Left ventricle myocardium inferior (tissue), 1 donor: Measurements from ENCODE around the gene FAM120AOS. TPM values are rescaled to one million over a fixed set of nuclear protein-coding genes. Genes with fewer than 3 reads are reported as not detected.

Experiments used
- DNase-seq: peaks from one replicate; pipeline ENCODE4 v3.0.0-alpha.2; 2020
- H3K27ac ChIP-seq: fragments of 200-600 bp; replicated peaks from 2 replicates; pipeline ENCODE4 v1.8.0; 2021
- H3K27me3 ChIP-seq: fragments of 200-600 bp; 2 replicates; pipeline ENCODE4 v1.8.0; 2021; ENCODE audit warnings: low read depth
- H3K36me3 ChIP-seq: fragments of 200-600 bp; 2 replicates; pipeline ENCODE4 v1.8.0; 2021
- H3K4me1 ChIP-seq: fragments of 200-600 bp; 2 replicates; pipeline ENCODE4 v1.8.0; 2021
- H3K4me3 ChIP-seq: fragments of 200-600 bp; 2 replicates; pipeline ENCODE4 v1.8.0; 2021; ENCODE audit warnings: mild to moderate bottlenecking, moderate library complexity
- H3K9me3 ChIP-seq: fragments of 200-600 bp; replicated peaks from 2 replicates; pipeline ENCODE4 v1.8.0; 2021
- intact Hi-C: fragments of 100-400 bp; cut with micrococcal nuclease; formaldehyde crosslinking; loops from one replicate; pipeline ENCODE4 v1.11.0; 2022
- long read RNA-seq: library from polyadenylated mRNA; unstranded; transcript quantifications from one replicate; pipeline ENCODE4 v2.0.0, GENCODE V29; 2021
- total RNA-seq: library from RNA; stranded (reverse); fragmentation: NEBNext Ultra II Directional; extraction: Animal tissue kit (Norgen Biotek cat#: 25700); gene quantifications from one replicate; pipeline ENCODE4 v1.2.1, GENCODE V29; 2021
- TF ChIP-seq, protein P1 (sequence below): fragments of 200-600 bp; IDR thresholded peaks from 2 replicates; pipeline ENCODE4 v1.8.0; 2021; ENCODE audit warnings: antibody characterized with exemption, mild to moderate bottlenecking, borderline replicate concordance
- donor health status: DM: no; HTN: yes; CAD: no; lungs with severe emphysema.

The FAM120AOS gene
- total RNA-seq, result 27.3 TPM
- long read RNA-seq, full-length matches to known transcripts, result 66 of 81 reads
- long read RNA-seq, partial matches to known transcripts, result 2 of 81 reads
- long read RNA-seq, other reads (novel, unspliced or antisense), result 13 of 81 reads

- Histone ChIP-seq H3K27ac (peak within 1 kb of the TSS; percentile 98), H3K36me3 (peaks cover 17% of the 10 kb centered on the region), H3K4me3 (peak within 1 kb of the TSS; percentile 94), H3K27me3 (no peaks in the 10 kb centered on the region), H3K4me1 (peaks cover 85% of the 10 kb centered on the region), H3K9me3 (no peaks in the 10 kb centered on the region)
- intact Hi-C loops, result no loop called here
- TF ChIP-seq, protein P1, sequence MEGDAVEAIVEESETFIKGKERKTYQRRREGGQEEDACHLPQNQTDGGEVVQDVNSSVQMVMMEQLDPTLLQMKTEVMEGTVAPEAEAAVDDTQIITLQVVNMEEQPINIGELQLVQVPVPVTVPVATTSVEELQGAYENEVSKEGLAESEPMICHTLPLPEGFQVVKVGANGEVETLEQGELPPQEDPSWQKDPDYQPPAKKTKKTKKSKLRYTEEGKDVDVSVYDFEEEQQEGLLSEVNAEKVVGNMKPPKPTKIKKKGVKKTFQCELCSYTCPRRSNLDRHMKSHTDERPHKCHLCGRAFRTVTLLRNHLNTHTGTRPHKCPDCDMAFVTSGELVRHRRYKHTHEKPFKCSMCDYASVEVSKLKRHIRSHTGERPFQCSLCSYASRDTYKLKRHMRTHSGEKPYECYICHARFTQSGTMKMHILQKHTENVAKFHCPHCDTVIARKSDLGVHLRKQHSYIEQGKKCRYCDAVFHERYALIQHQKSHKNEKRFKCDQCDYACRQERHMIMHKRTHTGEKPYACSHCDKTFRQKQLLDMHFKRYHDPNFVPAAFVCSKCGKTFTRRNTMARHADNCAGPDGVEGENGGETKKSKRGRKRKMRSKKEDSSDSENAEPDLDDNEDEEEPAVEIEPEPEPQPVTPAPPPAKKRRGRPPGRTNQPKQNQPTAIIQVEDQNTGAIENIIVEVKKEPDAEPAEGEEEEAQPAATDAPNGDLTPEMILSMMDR, result no peak
- peak; percentile 92 for DNase-seq
These were observed at the start of gene FAM120AOS for GRCh38 chr9:93453047-93453914. Gene FAM120AOS (minus strand): TSS chr9:93453581. CDS start chr9:93452709, 872 bp downstream.

GRCh38 chr9:93501406-93501805 lies 48.0 kb upstream of the FAM120AOS start:
- Histone ChIP-seq H3K9me3 (no peaks in the 10 kb centered on the region), H3K36me3 (peaks cover 34% of the 10 kb centered on the region), H3K4me3 (peak overlapping the region; percentile 59), H3K4me1 (peaks cover 46% of the 10 kb centered on the region), H3K27ac (peak overlapping the region; percentile 66), H3K27me3 (no peaks in the 10 kb centered on the region)
- TF ChIP-seq, protein P1, result no peak
- no peak for DNase-seq
- intact Hi-C loops, result no loop called here

DNA sequence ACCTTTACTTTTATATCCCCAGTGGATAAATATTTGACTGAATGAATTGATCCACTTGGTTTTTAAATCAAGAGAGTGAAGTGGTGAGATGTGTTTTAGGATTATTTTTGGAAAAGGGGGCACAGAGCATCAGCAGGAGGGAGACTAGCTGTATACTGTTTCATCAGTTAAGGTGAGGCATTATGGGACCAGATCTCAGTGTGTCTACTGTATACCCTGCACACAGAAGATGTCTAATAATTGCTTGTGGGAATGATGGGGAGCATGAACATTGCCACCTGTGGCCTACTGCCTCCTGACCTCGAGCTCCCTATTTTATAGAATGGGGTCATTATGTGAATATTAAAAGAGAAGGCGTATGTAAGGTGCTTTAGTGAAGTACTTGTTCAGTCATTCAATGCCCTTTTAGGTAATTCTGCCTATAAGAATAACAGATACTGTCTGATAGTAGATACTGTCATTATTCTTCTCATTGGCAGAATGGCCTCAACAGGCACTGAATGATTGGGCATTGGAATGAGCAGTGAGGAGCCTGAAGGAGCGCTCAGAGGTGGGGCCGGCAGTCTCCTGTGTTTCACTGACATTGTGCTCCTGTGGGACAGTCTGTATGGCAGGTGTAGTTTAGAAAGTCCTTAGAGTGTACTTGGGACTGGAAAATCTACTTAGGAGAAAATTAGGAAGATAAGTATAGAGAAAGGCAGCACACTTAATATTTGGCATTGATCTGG lies 47.4 kb upstream of the FAM120AOS start:
- peak overlapping the region; percentile 66 for H3K27ac ChIP-seq
- TF ChIP-seq, protein P1, result no peak
- peaks cover 34% of the 10 kb centered on the region for H3K36me3 ChIP-seq
- no peaks in the 10 kb centered on the region for H3K9me3 ChIP-seq
- DNase-seq, result no peak
- H3K4me3 ChIP-seq, result peak overlapping the region; percentile 59
- H3K27me3 ChIP-seq, result no peaks in the 10 kb centered on the region
- H3K4me1 ChIP-seq, result peaks cover 46% of the 10 kb centered on the region
- intact Hi-C loops, result no loop called here

- TF ChIP-seq, protein P1, result no peak
- H3K4me1 ChIP-seq, result peaks cover 53% of the 10 kb centered on the region
- no peak for DNase-seq
- H3K27me3 ChIP-seq, result no peaks in the 10 kb centered on the region
- no peaks in the 10 kb centered on the region for H3K9me3 ChIP-seq
- H3K27ac ChIP-seq, result no peak overlapping the region
- intact Hi-C loops, result no loop called here
- H3K36me3 ChIP-seq, result peaks cover 46% of the 10 kb centered on the region
- H3K4me3 ChIP-seq, result no peak overlapping the region
These were observed 42.9 kb upstream of the FAM120AOS start for GRCh38 chr9:93496285-93496684.

DNA sequence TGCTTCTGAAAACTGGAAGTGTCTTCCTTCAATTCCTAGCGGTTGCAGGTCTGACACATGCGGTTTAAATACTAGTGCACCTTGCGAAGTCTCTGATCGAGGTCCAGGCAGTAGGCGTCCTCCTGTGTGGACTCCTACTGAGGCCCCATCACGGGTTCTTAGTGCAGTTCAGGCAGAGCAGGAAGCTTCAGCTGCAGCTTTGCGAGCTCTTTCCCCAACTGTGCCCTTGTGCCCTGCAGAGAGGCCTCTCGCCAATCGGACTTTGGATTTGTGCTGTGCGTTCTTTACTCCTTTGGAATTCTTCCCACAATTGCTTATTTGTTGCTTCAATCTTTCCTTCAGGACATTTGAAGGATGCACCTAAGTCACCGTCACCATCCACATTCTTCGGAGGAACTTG lies 40.6 kb upstream of the FAM120AOS start:
- H3K27ac ChIP-seq, result no peak overlapping the region
- no peaks in the 10 kb centered on the region for H3K9me3 ChIP-seq
- H3K4me3 ChIP-seq, result no peak overlapping the region
- intact Hi-C loops, result no loop called here
- H3K36me3 ChIP-seq, result peaks cover 40% of the 10 kb centered on the region
- TF ChIP-seq, protein P1, result no peak
- peaks cover 56% of the 10 kb centered on the region for H3K4me1 ChIP-seq
- no peak for DNase-seq
- H3K27me3 ChIP-seq, result no peaks in the 10 kb centered on the region
